ENCODE results near the gene AGAP3.
"Not testable (repeated sequence)": the region's sequence is repeated elsewhere in the genome, so short reads cannot be mapped to it uniquely, and the experiment has no call there.

AGAP3 gene

GRCh38 chr7:151085691-151086620 lies at the start of gene AGAP3:
Gene AGAP3, plus strand, starts transcription at chr7:151086475. Its CDS starts 267 bp downstream, at chr7:151086742.
- DNase-seq: peak; percentile 73

DNA sequence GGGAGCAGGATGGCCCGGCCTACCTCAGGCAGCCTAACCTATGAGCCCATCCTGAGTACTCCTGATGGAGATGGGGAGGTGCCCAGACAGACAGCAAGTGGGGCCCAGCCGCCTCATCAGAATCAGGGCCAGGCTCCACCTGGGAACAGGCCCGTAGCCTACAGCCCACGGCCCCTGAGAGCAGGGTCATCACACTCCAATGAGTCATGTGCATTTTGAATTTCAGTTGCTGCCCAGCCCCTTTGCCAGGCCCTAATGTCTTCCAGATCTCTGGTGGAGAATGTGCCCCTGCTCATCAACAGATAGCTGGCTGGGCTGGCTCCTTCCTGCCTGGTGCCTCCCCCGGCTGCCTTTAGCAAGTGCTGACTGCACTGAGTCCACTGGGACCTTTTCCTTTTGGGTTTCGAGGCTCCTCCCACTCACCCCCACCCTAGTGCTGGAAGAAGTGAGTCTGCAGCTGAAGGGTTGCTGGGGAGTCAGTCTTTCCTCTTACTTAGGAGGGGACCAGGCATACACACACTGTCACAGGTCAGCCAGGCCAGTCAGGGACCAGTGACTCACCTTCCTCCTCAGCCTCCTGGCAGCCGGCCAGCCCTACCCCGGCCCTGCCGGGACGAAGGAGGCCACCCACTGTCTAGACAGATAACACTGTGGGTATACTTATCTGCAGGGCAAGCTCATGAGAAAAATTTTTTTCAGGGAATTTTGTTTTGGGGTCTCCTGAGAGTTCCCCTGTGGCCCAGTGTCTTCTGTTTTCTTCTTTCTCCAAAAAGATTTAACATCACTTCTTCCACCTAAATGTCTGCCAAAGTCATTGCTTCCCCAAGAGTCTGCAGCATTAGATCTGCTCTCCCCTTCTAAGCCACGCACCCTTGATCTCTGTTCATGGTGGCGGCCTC lies 47.1 kb upstream of the AGAP3 start:
- peak; percentile 22 for DNase-seq

- DNase-seq: no peak
Measured at GRCh38 chr7:151039850-151040548, 46.3 kb upstream of the AGAP3 start.

DNA sequence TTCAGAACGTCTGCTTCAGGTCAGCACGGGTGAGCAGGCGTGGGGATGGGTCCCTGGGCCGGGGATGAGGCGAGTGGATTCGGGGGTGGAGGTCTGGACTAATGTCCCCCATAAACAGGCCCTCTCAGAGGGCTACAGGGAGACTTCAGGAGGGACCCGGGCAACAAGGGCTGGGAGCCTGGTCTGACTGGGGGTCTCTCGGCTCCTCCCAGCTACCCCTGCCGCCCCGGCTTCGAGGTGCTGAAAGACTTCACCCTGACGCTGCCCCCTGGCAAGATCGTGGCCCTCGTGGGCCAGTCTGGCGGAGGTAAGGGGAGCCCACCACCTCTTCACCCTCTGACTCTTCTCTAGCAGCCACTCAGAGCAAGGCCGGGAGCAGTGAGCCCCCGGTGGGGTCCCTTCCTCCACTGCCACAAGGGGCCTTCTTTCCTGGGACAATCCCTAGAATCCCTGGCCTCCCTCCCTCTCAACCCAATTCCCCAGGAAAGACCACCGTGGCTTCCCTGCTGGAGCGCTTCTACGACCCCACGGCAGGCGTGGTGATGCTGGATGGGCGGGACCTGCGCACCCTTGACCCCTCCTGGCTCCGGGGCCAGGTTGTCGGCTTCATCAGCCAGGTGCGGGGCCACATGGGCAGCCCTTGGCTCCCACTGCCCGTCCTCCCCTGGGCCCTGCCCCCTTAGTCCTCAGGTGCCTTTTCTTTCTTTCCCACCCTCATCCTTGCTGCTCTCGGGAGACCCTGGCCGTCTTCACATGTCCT lies 45.5 kb upstream of the AGAP3 start:
- DNase-seq: no peak

DNA sequence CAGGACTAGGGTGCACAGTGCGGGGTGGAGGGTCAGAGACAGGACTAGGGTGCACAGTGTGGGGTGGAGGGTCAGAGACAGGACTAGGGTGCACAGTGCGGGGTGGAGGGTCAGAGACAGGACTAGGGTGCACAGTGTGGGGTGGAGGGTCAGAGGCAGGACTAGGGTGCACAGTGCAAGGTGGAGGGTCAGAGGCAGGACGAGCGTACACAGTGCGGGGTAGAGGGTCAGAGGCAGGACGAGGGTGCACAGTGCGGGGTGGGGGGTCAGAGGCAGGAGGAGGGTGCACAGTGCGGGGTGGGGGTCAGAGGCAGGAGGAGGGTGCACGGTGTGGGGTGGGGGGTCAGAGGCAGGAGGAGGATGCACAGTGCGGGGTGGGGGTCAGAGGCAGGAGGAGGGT lies 42.8 kb upstream of the AGAP3 start:
- DNase-seq: not testable (repeated sequence)

DNA sequence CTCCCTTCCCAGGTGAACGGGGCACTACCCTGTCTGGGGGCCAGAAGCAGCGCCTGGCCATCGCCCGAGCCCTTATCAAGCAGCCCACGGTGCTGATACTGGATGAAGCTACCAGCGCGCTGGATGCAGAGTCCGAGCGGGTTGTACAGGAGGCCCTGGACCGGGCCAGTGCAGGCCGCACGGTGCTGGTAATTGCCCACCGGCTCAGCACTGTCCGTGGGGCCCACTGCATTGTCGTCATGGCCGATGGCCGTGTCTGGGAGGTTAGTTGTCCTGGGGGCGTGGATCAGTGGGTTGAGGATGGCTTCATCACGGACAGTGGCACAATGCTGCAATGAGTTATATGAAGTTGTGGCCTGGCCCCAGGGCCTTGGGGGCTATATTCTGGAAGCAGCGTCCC lies 42.3 kb upstream of the AGAP3 start:
- no peak for DNase-seq

DNA sequence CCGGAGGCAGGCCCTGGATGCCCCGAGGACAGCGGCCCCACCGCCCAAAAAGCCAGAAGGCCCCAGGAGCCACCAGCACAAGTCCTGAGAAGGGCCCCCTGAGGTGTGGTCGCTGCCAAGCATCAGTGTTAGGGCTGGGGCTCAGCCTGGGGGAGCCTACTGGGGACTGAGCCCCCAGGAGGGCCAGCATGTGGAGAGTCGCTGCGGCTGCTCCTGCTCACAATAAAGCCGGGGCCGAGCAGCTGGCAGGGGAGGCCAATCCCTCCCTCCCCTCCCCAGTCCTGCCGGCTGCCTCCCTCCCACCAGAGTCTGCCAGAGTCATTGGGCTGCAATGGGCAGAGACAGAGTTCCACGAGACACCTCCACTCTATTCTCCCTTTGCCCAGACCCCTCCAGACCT lies 41.0 kb upstream of the AGAP3 start:
- no peak for DNase-seq

GRCh38 chr7:151045967-151046366 lies 40.3 kb upstream of the AGAP3 start:
- no peak for DNase-seq

GRCh38 chr7:151046603-151047573 lies 39.4 kb upstream of the AGAP3 start:
- no peak for DNase-seq

DNA sequence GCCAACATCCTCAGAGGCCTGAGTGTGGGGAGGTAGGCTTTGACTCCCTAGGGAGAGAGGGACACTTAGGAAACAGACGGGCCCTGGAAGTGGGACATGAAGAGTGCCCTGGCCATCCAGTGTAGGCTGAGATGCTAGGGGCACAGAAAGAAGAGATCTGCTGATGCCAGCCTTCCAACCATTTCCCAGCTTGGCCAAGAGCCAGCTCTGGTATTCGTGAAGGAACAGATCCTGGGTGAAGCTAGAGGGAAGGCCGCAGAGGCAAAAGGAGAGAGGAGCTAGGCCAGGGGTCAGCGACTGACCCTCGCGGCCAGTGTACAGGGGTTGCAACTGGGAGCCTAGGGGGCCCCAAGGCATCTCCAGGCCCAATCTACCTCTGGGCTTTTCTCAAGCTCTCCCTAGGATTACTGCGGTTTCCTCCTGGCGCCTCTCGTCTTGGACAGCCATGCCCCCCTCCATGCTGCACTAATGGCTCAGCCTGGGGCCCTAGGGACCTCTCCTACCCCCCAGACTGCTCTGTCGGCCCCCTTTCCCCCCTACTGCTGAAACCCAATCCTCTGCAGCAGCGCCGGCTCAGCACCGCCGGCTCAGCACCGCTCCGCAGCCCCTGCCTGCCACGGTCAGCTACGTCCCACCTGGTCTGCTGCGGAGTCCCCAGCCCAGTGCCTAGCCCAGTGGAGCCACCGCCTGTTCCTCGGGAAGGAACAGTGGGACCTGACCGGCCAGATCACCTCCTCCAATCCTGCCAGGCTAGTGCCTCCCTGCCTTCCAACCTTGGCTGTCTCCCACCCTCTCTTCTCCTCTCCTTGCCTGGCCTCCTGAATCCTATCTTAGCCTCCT lies 38.1 kb upstream of the AGAP3 start, which contains the start of gene ASIC3:
Gene ASIC3, plus strand, starts transcription at position 556 of the 840 bp plus-strand sequence. CDS start 355 bp downstream, outside the sequence.
- DNase-seq: no peak

- no peak for DNase-seq
Measured at GRCh38 chr7:151048911-151049463, 37.3 kb upstream of the AGAP3 start.

GRCh38 chr7:151051108-151051507 lies 35.2 kb upstream of the AGAP3 start:
- no peak for DNase-seq

DNA sequence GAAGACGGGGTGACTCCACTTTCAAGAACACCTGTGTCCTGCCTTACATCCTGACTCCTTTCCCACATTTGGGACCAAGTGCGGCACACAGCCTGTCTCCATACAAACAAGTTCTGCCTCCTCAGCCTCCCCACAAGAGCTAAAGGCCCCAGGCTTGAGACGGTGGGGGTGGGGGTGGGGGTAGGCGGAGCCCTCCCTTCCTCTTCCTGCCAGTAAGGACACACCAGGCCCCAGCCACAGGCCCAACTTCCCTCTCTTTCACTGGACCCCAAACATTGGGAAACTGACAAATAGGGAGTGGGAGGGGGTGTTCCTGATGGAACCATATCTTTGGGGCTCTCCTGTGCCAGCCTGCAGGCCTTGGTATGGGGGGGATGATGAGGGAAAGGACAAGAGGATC lies 33.2 kb upstream of the AGAP3 start:
- DNase-seq: no peak

DNA sequence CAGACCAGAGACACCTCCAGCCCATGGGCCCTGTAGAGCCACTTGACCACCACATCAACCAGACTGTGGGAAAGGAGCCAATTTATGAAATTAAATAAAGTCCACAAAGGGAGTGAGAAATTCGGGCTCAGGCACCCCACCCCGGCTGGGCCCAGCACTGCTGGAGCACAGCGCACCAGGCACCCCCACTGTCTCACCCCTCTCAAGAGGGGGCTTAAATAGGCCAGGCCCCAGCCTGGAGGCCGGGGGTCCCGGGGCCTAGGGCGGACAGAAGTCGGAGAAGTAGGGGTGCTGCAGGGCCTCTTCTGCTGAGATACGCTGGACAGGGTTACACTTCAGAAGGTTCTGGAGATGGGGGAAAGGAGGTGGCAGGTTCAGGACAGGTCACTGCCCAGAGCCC lies 32.5 kb upstream of the AGAP3 start:
- no peak for DNase-seq

GRCh38 chr7:151056283-151056665 lies 30.0 kb upstream of the AGAP3 start:
- no peak for DNase-seq

DNA sequence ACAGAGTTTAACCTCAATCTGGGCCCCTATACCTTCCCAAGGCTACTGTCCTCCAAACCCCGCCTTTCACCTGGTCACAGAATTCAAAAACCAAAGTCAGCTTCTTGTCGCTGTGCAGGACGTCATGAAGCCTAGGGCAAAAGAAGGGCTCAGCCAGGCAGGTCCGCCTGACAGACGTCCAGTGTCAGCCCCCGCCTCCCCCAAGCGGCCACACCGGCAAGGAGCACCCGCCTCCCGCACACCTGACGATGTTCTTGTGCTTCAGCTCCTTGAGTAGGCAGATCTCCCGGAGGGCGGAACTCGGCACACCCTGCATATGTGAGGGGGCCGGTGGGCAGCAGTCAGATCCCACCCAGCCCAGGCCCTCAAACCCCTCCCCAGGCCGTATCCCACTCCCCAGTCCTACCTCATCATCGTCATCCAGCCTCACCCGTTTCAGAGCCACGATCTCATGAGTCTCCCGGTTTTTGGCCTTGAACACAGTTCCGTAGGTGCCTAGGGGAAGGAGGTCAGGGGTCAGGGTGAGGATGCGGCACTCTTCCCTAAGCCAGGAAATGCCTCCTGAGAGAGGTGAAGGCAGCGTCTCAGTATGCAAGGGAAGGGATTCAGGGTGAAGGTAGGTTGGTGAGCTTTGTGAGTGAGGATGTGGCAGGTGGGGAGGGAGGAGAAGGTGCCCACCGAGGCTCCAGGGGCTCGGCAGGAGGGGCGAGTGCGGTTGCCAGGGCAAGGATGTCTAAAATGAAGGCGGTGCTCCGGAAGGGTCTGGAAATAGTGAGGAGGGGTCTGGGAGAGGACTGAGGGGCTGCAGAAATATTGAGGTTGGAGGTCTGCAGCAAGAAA lies 29.4 kb upstream of the AGAP3 start:
- DNase-seq: no peak

GRCh38 chr7:151057506-151057988 lies 28.7 kb upstream of the AGAP3 start, which contains the start of gene CDK5:
Gene CDK5, minus strand, starts transcription at chr7:151057897. Its CDS starts 49 bp downstream, at chr7:151057848.
- no peak for DNase-seq
